K562 (cell line): ENCODE data around the gene BBS5. TPM values are rescaled to one million over a fixed set of nuclear protein-coding genes. Genes with fewer than 3 reads are reported as not detected.

ENCODE experiments used
- ATAC-seq: fragments of 200-7000 bp; cut with Tn5 transposase; 3 replicates; pipeline ENCODE4 v1.9.1; 2020; ENCODE audit warnings: moderate library complexity
- BruUV-seq: library from RNA; stranded (reverse); fragments of 400-500 nt; replicated peaks from 2 replicates; lab custom pipeline; 2021; lab: Mats Ljungman, UMichigan
- CTCF ChIA-PET: fragments of 300-600 bp; formaldehyde crosslinking; extraction: SDS; loops from one replicate; lab custom pipeline; 2021; ENCODE audit warnings: low intra/inter-chr PET ratio; lab: Yijun Ruan, JAX
- POLR2A ChIA-PET: fragments of 300-600, 350-650 bp; sonication (Branson Sonifier 250); formaldehyde crosslinking; extraction: SDS; loops from one replicate; lab custom pipeline; 2021; ENCODE audit warnings: antibody characterized with exemption, inconsistent platforms; lab: Yijun Ruan, JAX
- DNase-seq, 4 experiments: peaks; one replicate each; pipeline versions ENCODE4 v3.0.0 to v3.0.0-alpha.2; 2011 to 2018; ENCODE audit warnings: low spot score in 3 of 4, mixed read lengths in 3 of 4; ENCODE audit errors: extremely low read depth in 1 of 4
- FAIRE-seq: peaks from 2 replicates; lab custom pipeline; 2011; peaks lifted over from hg19 to GRCh38; lab: Jason Lieb, UNC
- H2AFZ ChIP-seq: 2 replicates; pipeline ENCODE4 v1.6.0; 2011; ENCODE audit warnings: low read depth, low read length, control low read depth, inconsistent platforms
- H3K27ac ChIP-seq: fragments of 200-600 bp; 3 replicates; pipeline ENCODE4 v1.8.0; 2011; ENCODE audit warnings: low read depth, mild to moderate bottlenecking, control low read depth, inconsistent platforms, low read length, moderate library complexity, mixed read lengths; ENCODE audit errors: extremely low read depth
- H3K27me3 ChIP-seq, 2 experiments: fragments of 300-600 bp in 1 of 2; 2 replicates in 1 of 2; 3 replicates in 1 of 2; pipeline versions ENCODE4 v1.6.0 to v1.8.0; 2011; ENCODE audit warnings: inconsistent platforms in 2 of 2, low read length in 2 of 2, mild to moderate bottlenecking in 1 of 2, mixed read lengths in 1 of 2, moderate library complexity in 1 of 2; ENCODE audit not compliant: control insufficient read depth in 2 of 2, insufficient read depth in 2 of 2
- H3K36me3 ChIP-seq: fragments of 300-600 bp; 3 replicates; pipeline ENCODE4 v1.8.0; 2011; ENCODE audit warnings: mild to moderate bottlenecking, low read length, inconsistent platforms; ENCODE audit not compliant: control insufficient read depth, insufficient read depth
- H3K4me1 ChIP-seq, 2 experiments: fragments of 200-600 bp in 1 of 2; replicated peaks in 1 of 2; 2 replicates in 1 of 2; 3 replicates in 1 of 2; pipeline versions ENCODE4 v1.5.1 to v1.8.0; 2011; ENCODE audit warnings: inconsistent platforms in 2 of 2, low read length in 2 of 2, mild to moderate bottlenecking in 1 of 2, mixed read lengths in 1 of 2, moderate library complexity in 1 of 2; ENCODE audit not compliant: control insufficient read depth in 2 of 2, insufficient read depth in 2 of 2
- H3K4me2 ChIP-seq: 2 replicates; pipeline ENCODE4 v1.6.1; 2011; ENCODE audit warnings: low read length, control low read depth, inconsistent platforms, mixed read lengths; ENCODE audit not compliant: insufficient read depth
- H3K4me3 ChIP-seq: fragments of 200-600 bp; sonication (generic), shearing (Covaris generic); 2 replicates; pipeline ENCODE4 v1.5.1; 2016; ENCODE audit warnings: control low read depth, inconsistent platforms
- H3K79me2 ChIP-seq: fragments of 200-600 bp; 3 replicates; pipeline ENCODE4 v1.8.0; 2011; ENCODE audit warnings: low read length, inconsistent platforms; ENCODE audit not compliant: control insufficient read depth, insufficient read depth
- H3K9ac ChIP-seq, 2 experiments: 2 replicates each; pipeline versions ENCODE4 v1.6.0 to v1.6.1; 2011; ENCODE audit warnings: low read depth in 2 of 2, low read length in 2 of 2, control low read depth in 1 of 2, inconsistent platforms in 1 of 2, mild to moderate bottlenecking in 1 of 2, mixed read lengths in 1 of 2; ENCODE audit not compliant: insufficient read depth in 1 of 2
- H3K9me1 ChIP-seq: one replicate; pipeline ENCODE4 v1.6.0; 2011; ENCODE audit warnings: inconsistent platforms, mild to moderate bottlenecking, low read length, moderate library complexity; ENCODE audit not compliant: control insufficient read depth, insufficient read depth
- H3K9me3 ChIP-seq: replicated peaks from 2 replicates; pipeline ENCODE4 v1.5.1; 2011; ENCODE audit warnings: low read depth, low read length, inconsistent platforms; ENCODE audit not compliant: control insufficient read depth, insufficient read depth
- H4K20me1 ChIP-seq: replicated peaks from 2 replicates; pipeline ENCODE4 v1.6.1; 2011; ENCODE audit warnings: low read length, inconsistent platforms, mixed read lengths; ENCODE audit not compliant: control insufficient read depth, insufficient read depth
- BACH1 ChIP-seq: fragments of 200-800 bp; sonication (Bioruptor generic); IDR thresholded peaks from 2 replicates; pipeline ENCODE4 v1.6.1; 2016; ENCODE audit warnings: missing genetic modification characterization, missing compliant biosample characterization
- GTF3C2 ChIP-seq: IDR thresholded peaks from 3 replicates; pipeline ENCODE4 v1.6.1; 2011; ENCODE audit warnings: borderline replicate concordance, mild to moderate bottlenecking, moderate library complexity; ENCODE audit not compliant: insufficient read length; ENCODE audit errors: extremely low read depth
- HMGN3 ChIP-seq: IDR thresholded peaks from 2 replicates; pipeline ENCODE4 v1.6.1; 2011; ENCODE audit warnings: borderline replicate concordance, low read depth, mild to moderate bottlenecking, mixed read lengths, low read length; ENCODE audit not compliant: insufficient read length; ENCODE audit errors: extremely low read depth
- MAX ChIP-seq: sonication (generic); formaldehyde crosslinking; IDR thresholded peaks from 2 replicates; pipeline ENCODE4 v1.9.0; 2022; ENCODE audit warnings: mild to moderate bottlenecking, missing genetic modification reagents
- MBD2 ChIP-seq: sonication (generic); IDR thresholded peaks from 2 replicates; pipeline ENCODE4 v1.6.1; 2016; ENCODE audit warnings: low read depth, borderline replicate concordance
- POLR2H ChIP-seq: IDR thresholded peaks from 2 replicates; pipeline ENCODE4 v1.6.1; 2016; ENCODE audit warnings: missing genetic modification characterization, low read depth, mild to moderate bottlenecking, control low read depth, missing compliant biosample characterization, moderate library complexity
- UBTF ChIP-seq, 2 experiments: IDR thresholded peaks; 2 replicates each; pipeline ENCODE4 v1.6.1; 2012; ENCODE audit warnings: improper control_type of control experiment in 2 of 2, low read depth in 2 of 2, low read length in 2 of 2, borderline replicate concordance in 1 of 2
- ZNF121 ChIP-seq: sonication (generic); formaldehyde crosslinking; conservative IDR thresholded peaks from 2 replicates; pipeline ENCODE4 v1.8.0; 2022; ENCODE audit warnings: missing genetic modification reagents
- ZNF23 ChIP-seq: fragments of 250-450 bp; sonication (Bioruptor Pico); IDR thresholded peaks from 2 replicates; pipeline ENCODE4 v1.4.0; 2020; ENCODE audit warnings: mild to moderate bottlenecking
- ZNF445 ChIP-seq: fragments of 250-450 bp; sonication (Bioruptor Pico); IDR thresholded peaks from 2 replicates; pipeline ENCODE4 v1.4.0; 2020; ENCODE audit warnings: low read depth, mild to moderate bottlenecking, moderate library complexity
- WGBS: fragments of 100-300 bp; shearing (Covaris generic); methylation state at CpG from one replicate; pipeline ENCODE4 v1.1.6; 2016; ENCODE audit warnings: low coverage, mixed read lengths; ENCODE audit not compliant: insufficient coverage; ENCODE audit errors: missing lambda C conversion rate; 5-methylcytosine and 5-hydroxymethylcytosine counted together
- in situ Hi-C: fragments of 300-500 bp; cut with MboI; formaldehyde crosslinking; loops from 4 replicates; pipeline ENCODE4 v1.15.0; 2018; ENCODE audit warnings: inconsistent platforms, mixed read lengths
- intact Hi-C: fragments of 100-400 bp; cut with micrococcal nuclease; formaldehyde crosslinking; loops from 2 replicates; pipeline ENCODE4 v1.14.2; 2022
- polyA plus RNA-seq, 8 experiments: library from polyadenylated mRNA; depleted of rRNA in 4 of 8; stranded (reverse) in 5 of 8; unstranded in 3 of 8; fragments of >200 nt; fragmentation: Nextera tagmentation in 2 of 8; fragmentation: Illumina TruSeq in 1 of 8; extraction: Ambion mirVana in 2 of 8; extraction: Trizol in 1 of 8; gene quantifications; 2 replicates each; pipeline versions ENCODE4 v1.2.1 to v1.2.3, GENCODE V29; 2011 to 2014; ENCODE audit warnings: inconsistent platforms in 1 of 8, missing spikeins in 1 of 8
- total RNA-seq, 7 experiments: library from RNA; depleted of rRNA in 6 of 7; stranded (reverse); fragments of >200 nt in 6 of 7; fragmentation: Illumina TruSeq in 2 of 7; extraction: Trizol in 2 of 7; gene quantifications; 2 replicates each; pipeline versions ENCODE4 v1.2.1 to v1.2.3, GENCODE V29; 2011 to 2021; ENCODE audit warnings: low replicate concordance in 1 of 7

BBS5 gene
- total and polyA plus RNA-seq, 9 of the 15 experiments (the other 6 are each of a cell fraction or from before 2014, with no cell fraction given) = 0.48 to 6.9 (median 4.3) TPM

GRCh38 chr2:169542433-169542832 is 63.1 kb downstream of the BBS5 start:
- ATAC-seq (no peak), FAIRE-seq (no peak), DNase-seq (no peak)
- CTCF ChIA-PET = no interaction called here
- in situ Hi-C loops = no loop called here
- Histone ChIP-seq H3K27me3 (no peaks in the 10 kb centered on the region), H3K4me2 (no peak overlapping the region), H3K9me1 (peaks cover 3% of the 10 kb centered on the region), H3K4me1 (peaks cover 0 to 3% of the 10 kb centered on the region in 2 experiments; a peak in 2 of 5 replicates), H3K9ac (no peak overlapping the region), H3K36me3 (peaks cover 82% of the 10 kb centered on the region), H3K4me3 (no peak overlapping the region), H4K20me1 (no peaks in the 10 kb centered on the region), H2AFZ (no peak overlapping the region), H3K79me2 (no peaks in the 10 kb centered on the region), H3K9me3 (no peaks in the 10 kb centered on the region), H3K27ac (no peak overlapping the region)
- intact Hi-C loops = no loop called here
- 78% methylated on average over 3 of the region's 3 CpGs for WGBS
- no TSS peak for BruUV-seq
- POLR2A ChIA-PET = no interaction called here
- TF ChIP-seq POLR2H (no peak), MBD2 (no peak), MAX (CRISPR knock-in tag) (no peak), ZNF23 (no peak), ZNF121 (CRISPR knock-in tag) (peak; percentile 90)

GRCh38 chr2:169546756-169547155 is 67.5 kb downstream of the BBS5 start:
- peaks cover 77% of the 10 kb centered on the region for H3K36me3 ChIP-seq
- in situ Hi-C loops = no loop called here
- peaks cover under 1 to 5% of the 10 kb centered on the region in 2 experiments; a peak in 2 of 5 replicates for H3K4me1 ChIP-seq
- WGBS = 57% methylated on average over 2 of the region's 2 CpGs
- intact Hi-C loops = no loop called here
- H3K79me2 ChIP-seq = no peaks in the 10 kb centered on the region
- DNase-seq = no peak
- POLR2A ChIA-PET = no interaction called here
- H4K20me1 ChIP-seq = no peaks in the 10 kb centered on the region
- no peaks in the 10 kb centered on the region for H3K9me1 ChIP-seq
- no peak overlapping the region for H3K9ac ChIP-seq
- no peak overlapping the region for H3K27ac ChIP-seq
- no peak overlapping the region for H3K4me2 ChIP-seq
- no peak for FAIRE-seq
- H2AFZ ChIP-seq = no peak overlapping the region
- CTCF ChIA-PET = no interaction called here
- no peak overlapping the region for H3K4me3 ChIP-seq
- no peak for ATAC-seq
- no peaks in the 10 kb centered on the region for H3K27me3 ChIP-seq
- no peaks in the 10 kb centered on the region for H3K9me3 ChIP-seq
- no TSS peak for BruUV-seq
- TF ChIP-seq GTF3C2 = no peak
- TF ChIP-seq HMGN3 = no peak
- no peak for TF ChIP-seq UBTF (IDR thresholded peaks at IDR 0.05; ENCODE audit: borderline replicate concordance in 1 of 2, low read depth in 2 of 2, low read length in 2 of 2)
- TF ChIP-seq BACH1 (tag) = no peak
- no peak for TF ChIP-seq ZNF445 (CRISPR knock-in tag)
